Measurements from ENCODE around the gene RPE.

Gene RPE

GRCh38 chr2:209988010-209988409 is 14.4 kb upstream of the RPE start:
- H3K4me1 ChIP-seq (ENCODE audit: low read length), result peaks cover 7% of the 10 kb centered on the region; the same call in 1 of the 2 replicates
- H3K36me3 ChIP-seq (replicated peaks; ENCODE audit: low read depth, low read length), result no peaks in the 10 kb centered on the region
- H3K79me2 ChIP-seq (ENCODE audit: low read length), result no peaks in the 10 kb centered on the region
- TF ChIP-seq CTCF (IDR thresholded peaks at IDR 0.05; ENCODE audit: low read depth, low read length) (no peak), EZH2phosphoT487 (IDR thresholded peaks at IDR 0.05; ENCODE audit: low read depth) (no peak)
- no peaks in the 10 kb centered on the region for H3K27me3 ChIP-seq (ENCODE audit: low read depth, low read length)
- no peak overlapping the region for H3K4me3 ChIP-seq (ENCODE audit: low read length)
- no peak overlapping the region for H2AFZ ChIP-seq (ENCODE audit: low read depth, low read length)
- no peaks in the 10 kb centered on the region for H3K9me3 ChIP-seq (ENCODE audit: insufficient read depth, low read length)
- H3K9ac ChIP-seq (ENCODE audit: low read length), result no peak overlapping the region
- no peaks in the 10 kb centered on the region for H4K20me1 ChIP-seq (ENCODE audit: insufficient read depth, low read length)
- H3K4me2 ChIP-seq (ENCODE audit: low read length), result peak overlapping the region; percentile 35
- no peak overlapping the region for H3K27ac ChIP-seq (ENCODE audit: low read length)

GRCh38 chr2:209990838-209991237 is 11.6 kb upstream of the RPE start:
- Histone ChIP-seq H3K9ac (ENCODE audit: low read length) (no peak overlapping the region), H3K79me2 (ENCODE audit: low read length) (no peaks in the 10 kb centered on the region), H3K27me3 (ENCODE audit: low read depth, low read length) (no peaks in the 10 kb centered on the region), H3K27ac (ENCODE audit: low read length) (no peak overlapping the region), H3K4me2 (ENCODE audit: low read length) (no peak overlapping the region), H3K4me1 (ENCODE audit: low read length) (peaks cover 7% of the 10 kb centered on the region; the same call in 1 of the 2 replicates), H3K36me3 (replicated peaks; ENCODE audit: low read depth, low read length) (no peaks in the 10 kb centered on the region), H2AFZ (ENCODE audit: low read depth, low read length) (no peak overlapping the region), H4K20me1 (ENCODE audit: insufficient read depth, low read length) (no peaks in the 10 kb centered on the region), H3K9me3 (ENCODE audit: insufficient read depth, low read length) (no peaks in the 10 kb centered on the region), H3K4me3 (ENCODE audit: low read length) (no peak overlapping the region)
- TF ChIP-seq EZH2phosphoT487 (IDR thresholded peaks at IDR 0.05; ENCODE audit: low read depth) (no peak), CTCF (IDR thresholded peaks at IDR 0.05; ENCODE audit: low read depth, low read length) (no peak)

GRCh38 chr2:209993968-209994367 is 8.5 kb upstream of the RPE start:
- Histone ChIP-seq H3K4me3 (ENCODE audit: low read length) (no peak overlapping the region), H3K27me3 (ENCODE audit: low read depth, low read length) (no peaks in the 10 kb centered on the region), H3K27ac (ENCODE audit: low read length) (no peak overlapping the region), H3K36me3 (replicated peaks; ENCODE audit: low read depth, low read length) (no peaks in the 10 kb centered on the region), H3K79me2 (ENCODE audit: low read length) (no peaks in the 10 kb centered on the region), H3K4me1 (ENCODE audit: low read length) (peaks cover 7% of the 10 kb centered on the region; the same call in 1 of the 2 replicates), H2AFZ (ENCODE audit: low read depth, low read length) (no peak overlapping the region), H3K9me3 (ENCODE audit: insufficient read depth, low read length) (no peaks in the 10 kb centered on the region), H3K9ac (ENCODE audit: low read length) (no peak overlapping the region), H4K20me1 (ENCODE audit: insufficient read depth, low read length) (no peaks in the 10 kb centered on the region), H3K4me2 (ENCODE audit: low read length) (no peak overlapping the region)
- no peak for TF ChIP-seq CTCF (IDR thresholded peaks at IDR 0.05; ENCODE audit: low read depth, low read length)
- TF ChIP-seq EZH2phosphoT487 (IDR thresholded peaks at IDR 0.05; ENCODE audit: low read depth), result no peak

GRCh38 chr2:209998596-209998995 is 3.8 kb upstream of the RPE start:
- peaks cover 10% of the 10 kb centered on the region for H3K4me1 ChIP-seq (ENCODE audit: low read length)
- no peaks in the 10 kb centered on the region for H3K36me3 ChIP-seq (replicated peaks; ENCODE audit: low read depth, low read length)
- H3K79me2 ChIP-seq (ENCODE audit: low read length), result peaks cover 12% of the 10 kb centered on the region
- no peak overlapping the region for H3K9ac ChIP-seq (ENCODE audit: low read length)
- no peaks in the 10 kb centered on the region for H3K27me3 ChIP-seq (ENCODE audit: low read depth, low read length)
- no peaks in the 10 kb centered on the region for H3K9me3 ChIP-seq (ENCODE audit: insufficient read depth, low read length)
- no peak overlapping the region for H3K27ac ChIP-seq (ENCODE audit: low read length)
- no peak overlapping the region for H2AFZ ChIP-seq (ENCODE audit: low read depth, low read length)
- TF ChIP-seq EZH2phosphoT487 (IDR thresholded peaks at IDR 0.05; ENCODE audit: low read depth) (no peak), CTCF (IDR thresholded peaks at IDR 0.05; ENCODE audit: low read depth, low read length) (no peak)
- H3K4me2 ChIP-seq (ENCODE audit: low read length), result no peak overlapping the region
- no peak overlapping the region for H3K4me3 ChIP-seq (ENCODE audit: low read length)
- H4K20me1 ChIP-seq (ENCODE audit: insufficient read depth, low read length), result no peaks in the 10 kb centered on the region

Data from OCI-LY3 (cell line).